Measurements from ENCODE around the gene AIFM3.

- no peak for TF ChIP-seq CTCF (IDR thresholded peaks at IDR 0.05)
- TF ChIP-seq POLR2A (IDR thresholded peaks at IDR 0.05): peak in 1 of 2 donors; percentile 40
- TF ChIP-seq POLR2AphosphoS5 (IDR thresholded peaks at IDR 0.05): no peak
- no peak for TF ChIP-seq EP300 (IDR thresholded peaks at IDR 0.05)
Measured at GRCh38 chr22:20956258-20957101, 10.6 kb upstream of the AIFM3 start.
